ENCODE results near the gene RAB20.

The RAB20 gene

GRCh38 chr13:110475550-110476219, 85.8 kb downstream of the RAB20 start:
- H3K4me1 ChIP-seq: peaks cover 3% of the 10 kb centered on the region; the same call in 1 of the 2 replicates
- no peaks in the 10 kb centered on the region for H3K9me3 ChIP-seq
- peak overlapping the region; percentile 15 for H3K4me3 ChIP-seq (ENCODE audit: low read depth, low read length)
- no peaks in the 10 kb centered on the region for H3K36me3 ChIP-seq
- DNase-seq: no peak
- H3K27me3 ChIP-seq: peaks cover 15% of the 10 kb centered on the region; the same call in 1 of the 2 replicates
- no peak for TF ChIP-seq CTCF (IDR thresholded peaks at IDR 0.05; ENCODE audit: low read depth, low read length)

GRCh38 chr13:110475117-110475516, 86.4 kb downstream of the RAB20 start:
- Histone ChIP-seq H3K36me3 (no peaks in the 10 kb centered on the region), H3K27me3 (peaks cover 15% of the 10 kb centered on the region; the same call in 1 of the 2 replicates), H3K4me1 (peaks cover 3% of the 10 kb centered on the region; the same call in 1 of the 2 replicates), H3K4me3 (ENCODE audit: low read depth, low read length) (peak overlapping the region; percentile 15), H3K9me3 (no peaks in the 10 kb centered on the region)
- TF ChIP-seq CTCF (IDR thresholded peaks at IDR 0.05; ENCODE audit: low read depth, low read length): no peak
- no peak for DNase-seq

- H3K4me1 ChIP-seq: peaks cover 3% of the 10 kb centered on the region; the same call in 1 of the 2 replicates
- no peak for TF ChIP-seq CTCF (IDR thresholded peaks at IDR 0.05; ENCODE audit: low read depth, low read length)
- peaks cover 12% of the 10 kb centered on the region; the same call in 1 of the 2 replicates for H3K27me3 ChIP-seq
- H3K36me3 ChIP-seq: no peaks in the 10 kb centered on the region
- DNase-seq: no peak
- H3K4me3 ChIP-seq (ENCODE audit: low read depth, low read length): no peak overlapping the region
- no peaks in the 10 kb centered on the region for H3K9me3 ChIP-seq
Measured at GRCh38 chr13:110474713-110475112, 86.8 kb downstream of the RAB20 start.
